Activated T-helper 1 cell treated with anti-CD3 and anti-CD28 coated beads, Interleukin-2, amount 50 U/mL, for 16 hours (primary cell): Measurements from ENCODE around the gene EIF3L.

Experiments used
- DNase-seq, 2 donors: peaks; one replicate each; pipeline ENCODE4 v3.0.0-alpha.2; 2020; ENCODE audit warnings: low read depth in 1 of 2, low spot score in 1 of 2

The EIF3L gene

GRCh38 chr22:37926358-37926757, 77.1 kb downstream of the EIF3L start:
- DNase-seq = no peak

GRCh38 chr22:37926771-37927636, 77.8 kb downstream of the EIF3L start:
- no peak for DNase-seq

DNA sequence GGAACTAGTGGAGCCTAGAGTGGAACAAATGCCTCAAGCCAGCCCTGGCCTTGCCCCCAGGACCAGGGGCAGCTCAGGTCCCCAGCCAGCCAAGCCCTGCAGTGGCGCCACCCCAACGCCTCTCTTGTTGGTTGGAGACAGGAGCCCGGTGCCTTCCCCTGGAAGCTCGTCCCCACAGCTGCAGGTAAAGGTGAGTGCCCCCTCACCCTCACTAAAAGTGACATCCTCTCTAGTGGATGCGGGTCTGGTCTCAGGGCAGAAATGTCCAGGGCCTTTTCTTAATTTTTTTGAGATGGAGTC, 78.4 kb downstream of the EIF3L start:
- no peak for DNase-seq

DNA sequence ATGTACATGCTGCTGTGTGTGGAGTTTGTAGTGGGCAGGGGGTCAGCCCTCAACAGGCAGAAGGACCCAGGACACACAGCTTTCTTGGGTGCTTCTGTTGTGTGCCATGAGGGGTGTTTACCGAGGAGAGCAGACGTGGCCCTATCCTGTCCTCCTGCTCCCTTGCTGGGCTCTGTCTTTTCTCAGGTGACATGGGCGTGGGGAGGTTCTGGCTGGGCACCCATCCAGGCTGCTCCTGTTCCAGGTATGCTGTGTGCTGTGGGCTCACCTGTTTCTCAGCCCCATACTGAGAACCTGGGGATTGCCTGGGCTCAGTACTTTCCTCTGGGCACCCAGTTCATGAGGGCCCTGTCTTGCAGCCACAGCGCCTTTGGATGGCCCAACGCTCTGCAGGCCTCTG, 80.2 kb downstream of the EIF3L start:
- no peak for DNase-seq

GRCh38 chr22:37930270-37930951, 81.2 kb downstream of the EIF3L start:
- no peak for DNase-seq

GRCh38 chr22:37930952-37931440, 81.8 kb downstream of the EIF3L start:
- DNase-seq = no peak

DNA sequence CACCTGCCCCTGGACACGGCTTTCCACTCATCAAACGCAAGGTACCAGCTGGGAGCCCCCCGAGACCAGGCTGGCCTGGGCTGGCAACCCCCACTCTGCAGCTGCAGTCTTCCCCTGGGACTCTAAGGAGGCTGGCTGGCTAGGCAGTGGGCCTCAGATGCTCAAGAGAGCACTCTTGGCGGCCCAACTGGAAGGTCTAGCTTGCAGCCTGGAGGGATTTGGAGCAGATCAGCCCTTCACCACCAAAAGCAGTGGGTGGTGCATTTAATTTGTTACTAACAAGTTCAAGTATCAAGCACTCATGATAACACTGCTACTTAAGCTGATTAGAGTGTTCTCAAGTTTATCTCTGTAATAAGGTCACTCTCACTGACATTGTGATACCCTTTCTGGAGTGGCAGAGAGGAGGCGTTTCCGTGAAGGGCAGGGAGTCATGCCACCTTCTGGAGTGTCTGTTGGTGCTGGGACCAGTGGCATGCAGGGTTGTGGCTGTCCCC, 82.7 kb downstream of the EIF3L start:
- DNase-seq = no peak

DNA sequence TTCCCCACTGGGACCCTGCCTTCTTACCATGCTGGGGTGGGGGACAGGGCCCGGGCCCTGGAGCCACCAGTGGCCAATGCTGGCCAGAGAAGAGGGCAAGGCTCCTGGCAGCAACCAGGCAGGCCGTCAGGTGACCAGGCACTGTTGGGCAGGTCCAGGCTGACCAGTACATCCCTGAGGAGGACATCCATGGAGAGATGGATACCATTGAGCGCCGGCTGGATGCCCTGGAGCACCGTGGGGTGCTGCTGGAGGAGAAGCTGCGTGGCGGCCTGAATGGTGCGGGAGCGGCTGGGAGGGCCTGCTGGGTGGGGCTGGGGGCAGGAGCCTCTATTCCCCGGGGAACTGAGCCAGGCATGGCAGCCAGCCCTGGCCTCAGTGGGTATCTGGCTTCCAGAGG, 83.2 kb downstream of the EIF3L start:
- no peak for DNase-seq

DNA sequence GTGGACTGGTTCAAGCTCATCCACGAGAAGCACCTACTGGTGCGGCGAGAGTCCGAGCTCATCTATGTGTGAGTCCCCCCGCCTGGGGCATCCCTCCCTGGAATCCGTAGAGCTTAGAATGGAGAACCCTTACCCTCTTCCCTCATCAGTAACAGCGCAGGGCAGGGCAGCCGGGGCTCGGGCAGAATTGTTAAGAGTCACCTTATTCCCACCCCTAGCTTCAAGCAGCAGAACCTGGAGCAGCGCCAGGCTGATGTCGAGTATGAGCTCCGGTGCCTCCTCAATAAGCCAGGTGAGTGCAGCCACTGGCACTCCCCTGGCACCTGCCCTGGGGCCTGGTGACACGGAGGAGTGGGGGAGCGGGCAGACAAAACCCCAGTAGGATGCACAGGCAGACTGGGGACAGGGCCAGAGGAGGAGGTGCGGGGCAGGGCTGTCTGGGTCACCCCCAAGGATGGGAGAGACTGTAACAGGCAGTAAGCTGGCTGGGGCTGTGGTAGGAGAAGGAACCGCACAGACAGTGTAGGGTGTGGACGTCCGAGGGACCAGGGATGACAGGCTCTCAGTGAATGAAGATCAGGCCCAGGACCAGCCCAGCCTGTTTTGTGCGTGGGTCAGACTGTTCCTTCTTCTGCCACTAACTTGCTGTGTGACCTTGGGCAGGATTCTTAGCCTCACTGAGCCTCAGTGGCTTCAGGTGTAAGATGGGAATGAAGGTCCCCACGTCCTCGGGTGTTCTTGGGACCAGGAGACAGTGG, 83.8 kb downstream of the EIF3L start:
- DNase-seq = no peak

- DNase-seq = peak; percentile 60 to 65
These were observed 84.6 kb downstream of the EIF3L start for GRCh38 chr22:37933711-37934376.
